ENCODE results near the gene ADCY9.
"Not testable (repeated sequence)": the region's sequence is repeated elsewhere in the genome, so short reads cannot be mapped to it uniquely, and the experiment has no call there.

ADCY9 gene

DNA sequence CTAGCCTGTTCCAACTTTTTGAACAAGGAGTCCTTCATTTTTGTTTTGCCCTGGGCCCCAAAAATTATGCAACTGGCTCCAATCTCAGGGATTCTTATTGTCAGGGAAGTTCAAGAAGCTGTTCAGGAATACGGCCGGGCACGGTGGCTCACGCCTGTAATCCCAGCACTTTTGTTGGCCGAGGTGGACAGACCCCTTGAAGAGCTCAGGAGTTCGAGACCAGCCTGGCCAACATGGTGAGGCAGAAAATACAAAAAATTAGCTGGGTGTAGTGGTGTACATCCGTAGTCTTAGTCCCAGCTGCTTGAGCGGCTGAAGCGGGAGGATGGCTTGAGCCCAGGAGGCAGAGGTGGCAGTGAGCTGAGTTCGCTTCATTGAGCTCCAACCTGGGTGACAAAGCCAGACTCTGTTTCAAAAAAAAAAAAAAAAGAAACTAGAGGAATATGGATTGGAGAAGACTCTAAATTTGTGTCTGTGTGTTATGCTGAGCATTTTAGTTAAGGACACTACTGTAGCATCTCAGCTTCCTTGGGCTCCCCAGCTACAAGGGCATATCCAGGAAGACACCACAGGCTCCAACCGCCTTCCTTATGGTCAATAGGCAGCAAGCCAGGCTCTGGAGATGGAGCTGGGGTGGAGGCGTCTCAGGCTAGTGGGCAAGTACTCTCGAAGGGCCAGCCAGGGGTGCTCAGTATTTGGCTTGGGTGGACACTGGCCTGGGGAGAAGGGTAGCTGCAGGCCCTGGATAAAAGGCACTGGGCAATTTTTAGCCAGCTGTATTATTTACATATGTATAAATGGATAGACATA lies 179.0 kb downstream of the ADCY9 start:
- Histone ChIP-seq H3K79me2 (ENCODE audit: insufficient read depth, low read depth) (no peaks in the 10 kb centered on the region), H3K4me3 (IDR thresholded peaks at IDR 0.05; ENCODE audit: insufficient read depth, low read depth, low read length) (no peak overlapping the region), H3K4me2 (no peak overlapping the region), H4K20me1 (ENCODE audit: insufficient read depth) (no peaks in the 10 kb centered on the region), H3K4me1 (ENCODE audit: low read depth, poor library complexity, severe bottlenecking) (no peaks in the 10 kb centered on the region), H3K9ac (no peak overlapping the region), H3K36me3 (ENCODE audit: insufficient read depth) (no peaks in the 10 kb centered on the region), H3K27me3 (ENCODE audit: insufficient read depth, low read depth) (no peaks in the 10 kb centered on the region), H2AFZ (ENCODE audit: low read depth) (no peak overlapping the region), H3K27ac (no peak overlapping the region)
- TF ChIP-seq, protein P1, sequence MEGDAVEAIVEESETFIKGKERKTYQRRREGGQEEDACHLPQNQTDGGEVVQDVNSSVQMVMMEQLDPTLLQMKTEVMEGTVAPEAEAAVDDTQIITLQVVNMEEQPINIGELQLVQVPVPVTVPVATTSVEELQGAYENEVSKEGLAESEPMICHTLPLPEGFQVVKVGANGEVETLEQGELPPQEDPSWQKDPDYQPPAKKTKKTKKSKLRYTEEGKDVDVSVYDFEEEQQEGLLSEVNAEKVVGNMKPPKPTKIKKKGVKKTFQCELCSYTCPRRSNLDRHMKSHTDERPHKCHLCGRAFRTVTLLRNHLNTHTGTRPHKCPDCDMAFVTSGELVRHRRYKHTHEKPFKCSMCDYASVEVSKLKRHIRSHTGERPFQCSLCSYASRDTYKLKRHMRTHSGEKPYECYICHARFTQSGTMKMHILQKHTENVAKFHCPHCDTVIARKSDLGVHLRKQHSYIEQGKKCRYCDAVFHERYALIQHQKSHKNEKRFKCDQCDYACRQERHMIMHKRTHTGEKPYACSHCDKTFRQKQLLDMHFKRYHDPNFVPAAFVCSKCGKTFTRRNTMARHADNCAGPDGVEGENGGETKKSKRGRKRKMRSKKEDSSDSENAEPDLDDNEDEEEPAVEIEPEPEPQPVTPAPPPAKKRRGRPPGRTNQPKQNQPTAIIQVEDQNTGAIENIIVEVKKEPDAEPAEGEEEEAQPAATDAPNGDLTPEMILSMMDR (conservative IDR thresholded peaks at IDR 0.05; ENCODE audit: low read depth, low read length), result no peak

DNA sequence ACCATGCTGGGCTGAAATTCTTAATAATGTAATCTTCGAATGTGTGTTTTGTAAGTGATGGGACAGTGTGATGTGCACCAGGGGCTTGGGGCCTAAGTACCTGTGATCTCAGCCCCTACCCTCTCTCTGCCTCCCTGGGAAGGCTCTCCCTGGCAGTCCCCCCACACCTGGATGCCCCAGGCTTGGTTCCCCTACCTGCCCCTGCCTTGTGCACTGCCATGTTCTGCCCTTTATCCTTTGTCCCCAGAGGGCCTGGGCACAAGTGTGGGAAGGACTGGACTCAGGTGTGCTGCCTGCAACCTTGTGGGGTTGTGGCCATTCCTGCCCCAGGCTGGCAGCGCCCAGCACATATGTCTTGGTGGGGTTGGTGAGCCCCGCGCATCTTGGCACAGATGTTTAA lies 180.3 kb downstream of the ADCY9 start:
- no peak overlapping the region for H3K27ac ChIP-seq
- no peaks in the 10 kb centered on the region for H3K27me3 ChIP-seq (ENCODE audit: insufficient read depth, low read depth)

DNA sequence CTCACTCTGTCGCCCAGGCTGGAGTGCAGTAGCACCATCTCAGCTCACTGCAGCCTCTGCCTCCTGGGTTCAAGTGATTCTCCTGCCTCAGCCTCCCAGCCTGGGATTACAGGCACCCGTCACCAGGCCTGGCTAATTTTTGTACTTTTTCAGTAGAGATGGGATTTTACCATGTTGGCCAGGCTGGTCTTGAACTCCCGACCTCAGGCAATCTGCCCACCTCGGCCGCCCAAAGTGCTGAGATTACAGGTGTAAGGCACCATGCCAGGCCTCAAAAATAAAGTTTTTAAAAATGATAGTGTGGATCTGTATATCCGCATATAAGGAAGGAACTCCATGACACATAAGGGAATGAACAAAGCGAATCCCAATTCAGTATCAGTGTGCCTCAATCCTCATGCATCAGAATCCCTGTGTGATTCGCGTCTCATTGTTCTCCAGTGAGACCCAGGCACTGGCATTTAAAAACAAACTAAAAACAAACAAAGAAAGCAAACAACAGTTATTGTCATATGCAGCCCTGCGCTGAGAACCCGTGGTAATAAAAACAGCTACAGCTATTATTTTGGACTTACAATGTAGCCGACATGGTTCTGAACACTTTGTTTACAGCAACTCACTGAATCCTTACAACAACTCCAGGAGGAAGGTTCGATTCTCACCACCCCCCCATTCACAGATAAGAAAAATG lies 181.6 kb downstream of the ADCY9 start:
- Histone ChIP-seq H3K36me3 (ENCODE audit: insufficient read depth) (no peaks in the 10 kb centered on the region), H3K9ac (no peak overlapping the region), H3K4me3 (IDR thresholded peaks at IDR 0.05; ENCODE audit: insufficient read depth, low read depth, low read length) (no peak overlapping the region), H3K27me3 (ENCODE audit: insufficient read depth, low read depth) (no peaks in the 10 kb centered on the region), H3K79me2 (ENCODE audit: insufficient read depth, low read depth) (no peaks in the 10 kb centered on the region), H3K4me1 (ENCODE audit: low read depth, poor library complexity, severe bottlenecking) (no peaks in the 10 kb centered on the region), H2AFZ (ENCODE audit: low read depth) (no peak overlapping the region), H3K4me2 (no peak overlapping the region), H3K27ac (no peak overlapping the region), H4K20me1 (ENCODE audit: insufficient read depth) (no peaks in the 10 kb centered on the region)
- TF ChIP-seq, protein P1 (conservative IDR thresholded peaks at IDR 0.05; ENCODE audit: low read depth, low read length), result no peak

More for the DNA sequence above, 180.3 kb downstream of the ADCY9 start:
- no peak overlapping the region for H3K4me3 ChIP-seq (IDR thresholded peaks at IDR 0.05; ENCODE audit: insufficient read depth, low read depth, low read length)
- no peak overlapping the region for H3K9ac ChIP-seq
- no peak overlapping the region for H2AFZ ChIP-seq (ENCODE audit: low read depth)
- H3K4me1 ChIP-seq (ENCODE audit: low read depth, poor library complexity, severe bottlenecking), result no peaks in the 10 kb centered on the region
- TF ChIP-seq, protein P1 (conservative IDR thresholded peaks at IDR 0.05; ENCODE audit: low read depth, low read length), result no peak
- H3K79me2 ChIP-seq (ENCODE audit: insufficient read depth, low read depth), result no peaks in the 10 kb centered on the region
- H3K36me3 ChIP-seq (ENCODE audit: insufficient read depth), result no peaks in the 10 kb centered on the region
- no peaks in the 10 kb centered on the region for H4K20me1 ChIP-seq (ENCODE audit: insufficient read depth)
- no peak overlapping the region for H3K4me2 ChIP-seq

DNA sequence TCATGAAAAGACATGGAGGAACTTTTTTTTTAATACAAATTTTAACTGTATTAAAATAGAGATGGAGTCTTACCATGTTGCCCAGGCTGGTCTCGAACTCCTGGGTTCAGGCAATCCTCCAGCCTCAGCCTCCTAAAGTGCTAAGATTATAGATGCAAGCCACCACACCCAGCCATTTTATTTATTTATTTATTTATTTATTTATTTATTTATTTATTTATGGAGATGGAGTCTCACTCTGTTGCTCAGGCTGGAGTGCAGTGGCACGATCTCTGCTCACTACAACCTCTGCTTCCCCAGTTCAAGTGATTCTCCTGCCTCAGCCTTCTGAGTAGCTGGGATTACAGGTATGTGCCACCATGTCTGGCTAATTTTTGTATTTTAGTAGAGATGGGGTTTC lies 189.1 kb downstream of the ADCY9 start:
- not testable (repeated sequence) for H4K20me1 ChIP-seq (ENCODE audit: insufficient read depth); H3K27me3 ChIP-seq (ENCODE audit: insufficient read depth, low read depth); H3K9ac ChIP-seq; H3K36me3 ChIP-seq (ENCODE audit: insufficient read depth); H3K79me2 ChIP-seq (ENCODE audit: insufficient read depth, low read depth); H3K4me2 ChIP-seq; H2AFZ ChIP-seq (ENCODE audit: low read depth); H3K4me3 ChIP-seq (IDR thresholded peaks at IDR 0.05; ENCODE audit: insufficient read depth, low read depth, low read length); H3K4me1 ChIP-seq (ENCODE audit: low read depth, poor library complexity, severe bottlenecking); H3K27ac ChIP-seq

DNA sequence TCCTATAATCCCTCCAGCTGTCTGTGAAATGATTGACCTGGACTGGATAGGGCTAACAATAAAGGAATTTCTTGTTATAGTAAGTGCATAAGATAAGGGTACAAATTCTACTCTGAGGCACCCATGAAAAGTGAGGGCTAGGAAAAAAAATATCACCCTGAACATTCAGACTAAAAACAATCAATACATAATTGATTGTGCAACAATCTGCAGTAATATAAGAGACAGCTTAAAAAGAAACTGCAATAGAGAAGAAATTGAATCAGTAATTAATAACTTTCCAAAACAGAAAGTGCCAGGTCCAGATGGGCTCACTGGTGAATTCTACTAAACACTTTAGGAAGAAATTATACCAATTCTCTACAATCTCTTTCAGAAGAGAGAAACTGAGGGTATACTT lies 191.5 kb downstream of the ADCY9 start:
- no peak overlapping the region for H3K4me2 ChIP-seq
- TF ChIP-seq, protein P1 (conservative IDR thresholded peaks at IDR 0.05; ENCODE audit: low read depth, low read length), result no peak

More for the DNA sequence above, 191.5 kb downstream of the ADCY9 start:
- Histone ChIP-seq H3K27ac (no peak overlapping the region), H3K4me3 (IDR thresholded peaks at IDR 0.05; ENCODE audit: insufficient read depth, low read depth, low read length) (no peak overlapping the region), H2AFZ (ENCODE audit: low read depth) (no peak overlapping the region), H3K79me2 (ENCODE audit: insufficient read depth, low read depth) (no peaks in the 10 kb centered on the region), H4K20me1 (ENCODE audit: insufficient read depth) (no peaks in the 10 kb centered on the region), H3K27me3 (ENCODE audit: insufficient read depth, low read depth) (no peaks in the 10 kb centered on the region), H3K9ac (no peak overlapping the region), H3K36me3 (ENCODE audit: insufficient read depth) (no peaks in the 10 kb centered on the region), H3K4me1 (ENCODE audit: low read depth, poor library complexity, severe bottlenecking) (no peaks in the 10 kb centered on the region)
